HepG2 (cell line): Measurements from ENCODE around the gene DPM2. TPM values are rescaled to one million over a fixed set of nuclear protein-coding genes. Genes with fewer than 3 reads are reported as not detected.

Experiments
- ATAC-seq: fragments of 200-7000 bp; cut with Tn5 transposase; 3 replicates; pipeline ENCODE4 v1.9.1; 2020; ENCODE audit warnings: mild to moderate bottlenecking, moderate library complexity
- BruUV-seq: library from RNA; stranded (reverse); fragments of 400-500 nt; replicated peaks from 2 replicates; lab custom pipeline; 2021; lab: Mats Ljungman, UMichigan
- CTCF ChIA-PET: fragments of 300-600 bp; formaldehyde crosslinking; extraction: SDS; loops from one replicate; lab custom pipeline; 2021; ENCODE audit warnings: low total read pairs, inconsistent platforms, low intra/inter-chr PET ratio; lab: Yijun Ruan, JAX
- POLR2A ChIA-PET: fragments of 350-600 bp; sonication (Branson Sonifier 250); formaldehyde crosslinking; loops from one replicate; lab custom pipeline; 2020; ENCODE audit warnings: antibody characterized with exemption, inconsistent platforms; lab: Yijun Ruan, JAX
- DNase-seq: peaks from one replicate; pipeline ENCODE4 v3.0.0-alpha.2; 2015; ENCODE audit warnings: low spot score
- FAIRE-seq: peaks from 3 replicates; lab custom pipeline; 2011; peaks lifted over from hg19 to GRCh38; lab: Jason Lieb, UNC
- H2AFZ ChIP-seq: one replicate; pipeline ENCODE4 v1.6.1; 2011; ENCODE audit warnings: low read length, inconsistent platforms
- H3K27ac ChIP-seq: fragments of 300-600 bp; 3 replicates; pipeline ENCODE4 v1.8.0; 2011; ENCODE audit warnings: mixed run types, mild to moderate bottlenecking, mixed read lengths, low read length, inconsistent platforms; ENCODE audit not compliant: insufficient read depth; ENCODE audit errors: extremely low read length
- H3K27me3 ChIP-seq, 2 experiments: fragments of 200-600 bp in 1 of 2; 2 replicates in 1 of 2; 3 replicates in 1 of 2; pipeline versions ENCODE4 v1.6.0 to v1.8.0; 2011; ENCODE audit warnings: low read length in 2 of 2, mild to moderate bottlenecking in 2 of 2, moderate library complexity in 2 of 2, inconsistent platforms in 1 of 2; ENCODE audit not compliant: insufficient read depth in 2 of 2, control insufficient read depth in 1 of 2
- H3K36me3 ChIP-seq, 2 experiments: fragments of 200-600 bp in 1 of 2; replicated peaks in 1 of 2; 2 replicates in 1 of 2; 3 replicates in 1 of 2; pipeline versions ENCODE4 v1.5.1 to v1.8.0; 2011; ENCODE audit warnings: low read length in 2 of 2, inconsistent platforms in 1 of 2; ENCODE audit not compliant: insufficient read depth in 2 of 2, control insufficient read depth in 1 of 2
- H3K4me1 ChIP-seq: 2 replicates; pipeline ENCODE4 v1.5.1; 2012; ENCODE audit warnings: low read length, inconsistent platforms; ENCODE audit not compliant: insufficient read depth
- H3K4me2 ChIP-seq: 2 replicates; pipeline ENCODE4 v1.6.0; 2011; ENCODE audit warnings: low read depth, low read length, inconsistent platforms
- H3K4me3 ChIP-seq, 3 experiments: fragments of 200-600 bp in 1 of 3; sonication (generic), shearing (Covaris generic) in 1 of 3; replicated peaks in 1 of 3; 2 replicates each; pipeline ENCODE4 v1.5.1; 2011 to 2016; ENCODE audit warnings: low read length in 3 of 3, inconsistent platforms in 2 of 3, low read depth in 2 of 3, mild to moderate bottlenecking in 2 of 3, control low read depth in 1 of 3, mixed read lengths in 1 of 3; ENCODE audit not compliant: insufficient read depth in 1 of 3
- H3K79me2 ChIP-seq: one replicate; pipeline ENCODE4 v1.6.1; 2011; ENCODE audit warnings: low read length, inconsistent platforms; ENCODE audit not compliant: insufficient read depth
- H3K9ac ChIP-seq: 2 replicates; pipeline ENCODE4 v1.6.0; 2011; ENCODE audit warnings: mild to moderate bottlenecking, low read depth, low read length, inconsistent platforms; ENCODE audit not compliant: insufficient read depth
- H3K9me3 ChIP-seq: 2 replicates; pipeline ENCODE4 v1.5.1; 2012; ENCODE audit warnings: mild to moderate bottlenecking, low read length
- H4K20me1 ChIP-seq: 2 replicates; pipeline ENCODE4 v1.6.0; 2011; ENCODE audit warnings: inconsistent platforms, mild to moderate bottlenecking, low read length, moderate library complexity; ENCODE audit not compliant: insufficient read depth
- AHR ChIP-seq: IDR thresholded peaks from 2 replicates; pipeline ENCODE4 v1.6.1; 2018; ENCODE audit warnings: missing genetic modification reagents, missing compliant biosample characterization
- BRD4 ChIP-seq: sonication (generic); formaldehyde crosslinking; IDR thresholded peaks from 2 replicates; pipeline ENCODE4 v1.4.0; 2020; ENCODE audit warnings: missing genetic modification reagents
- EEA1 ChIP-seq: sonication (generic); formaldehyde crosslinking; IDR thresholded peaks from 2 replicates; pipeline ENCODE4 v1.5.1; 2020; ENCODE audit warnings: mild to moderate bottlenecking, missing genetic modification reagents, borderline replicate concordance
- FIP1L1 ChIP-seq: fragments of 200-400 bp; formaldehyde crosslinking; IDR thresholded peaks from 2 replicates; pipeline ENCODE4 v1.6.1; 2018; ENCODE audit warnings: low read depth, mild to moderate bottlenecking, low read length, moderate library complexity, borderline replicate concordance; ENCODE audit not compliant: insufficient read depth
- FOSL1 ChIP-seq: sonication (generic); formaldehyde crosslinking; IDR thresholded peaks from 2 replicates; pipeline ENCODE4 v1.9.0; 2021; ENCODE audit warnings: missing genetic modification reagents, borderline replicate concordance
- POGZ ChIP-seq: sonication (generic); formaldehyde crosslinking; IDR thresholded peaks from 2 replicates; pipeline ENCODE4 v1.4.0; 2020; ENCODE audit warnings: mild to moderate bottlenecking, missing genetic modification reagents
- POLR2AphosphoS5 ChIP-seq: IDR thresholded peaks from 2 replicates; pipeline ENCODE4 v1.6.1; 2012; ENCODE audit warnings: low read depth, low read length
- POLR2G ChIP-seq: fragments of 200-400 bp; formaldehyde crosslinking; IDR thresholded peaks from 2 replicates; pipeline ENCODE4 v1.6.1; 2018; ENCODE audit warnings: mild to moderate bottlenecking, low read depth, low read length, moderate library complexity
- REL ChIP-seq: sonication (generic); formaldehyde crosslinking; conservative IDR thresholded peaks from 2 replicates; pipeline ENCODE4 v1.8.0; 2022; ENCODE audit warnings: mild to moderate bottlenecking, missing genetic modification reagents, moderate library complexity
- SALL2 ChIP-seq: sonication (generic); formaldehyde crosslinking; IDR thresholded peaks from 2 replicates; pipeline ENCODE4 v1.8.1; 2023; ENCODE audit warnings: mild to moderate bottlenecking, missing genetic modification reagents, inconsistent platforms
- TEAD3 ChIP-seq: optimal IDR thresholded peaks from 2 replicates; pipeline ENCODE3; 2016; ENCODE audit warnings: borderline replicate concordance
- TRAFD1 ChIP-seq: sonication (generic); formaldehyde crosslinking; IDR thresholded peaks from 2 replicates; pipeline ENCODE4 v1.5.1; 2020; ENCODE audit warnings: missing genetic modification reagents, mild to moderate bottlenecking, borderline replicate concordance
- ZFP91 ChIP-seq: sonication (generic); formaldehyde crosslinking; IDR thresholded peaks from 2 replicates; pipeline ENCODE4 v1.9.0; 2022; ENCODE audit warnings: missing genetic modification reagents, mild to moderate bottlenecking, borderline replicate concordance
- ZNF768 ChIP-seq: sonication (generic); formaldehyde crosslinking; IDR thresholded peaks from 2 replicates; pipeline ENCODE4 v1.4.0; 2020; ENCODE audit warnings: missing genetic modification reagents
- ZNF883 ChIP-seq: sonication (generic); formaldehyde crosslinking; IDR thresholded peaks from 2 replicates; pipeline ENCODE4 v1.5.1; 2020; ENCODE audit warnings: mild to moderate bottlenecking, missing genetic modification reagents; ENCODE audit errors: not compliant biosample characterization
- WGBS: methylation state at CpG from one replicate; pipeline ENCODE4 v1.1.6; 2017; ENCODE audit warnings: low lambda C conversion rate; 5-methylcytosine and 5-hydroxymethylcytosine counted together
- in situ Hi-C: cut with HindIII; loops from 2 replicates; pipeline ENCODE4 v1.10.0; 2017; ENCODE audit warnings: low pct_unique_long_range_greater_than_20kb; ENCODE audit not compliant: extremely low pct_ligation_motif_present
- intact Hi-C: fragments of 100-400 bp; cut with micrococcal nuclease; formaldehyde crosslinking; loops from one replicate; pipeline ENCODE4 v1.10.0; 2022; ENCODE audit not compliant: unreplicated experiment
- polyA plus RNA-seq, 8 experiments: library from polyadenylated mRNA; depleted of rRNA in 3 of 8; stranded (reverse) in 7 of 8; unstranded in 1 of 8; fragments of >200 nt; fragmentation: Illumina TruSeq in 4 of 8; extraction: Trizol in 4 of 8; gene quantifications; 2 replicates each; pipeline versions ENCODE4 v1.2.1 to v1.2.3, GENCODE V29; 2011 to 2016; ENCODE audit warnings: low read depth in 4 of 8, missing spikeins in 1 of 8, mixed read lengths in 1 of 8; ENCODE audit not compliant: insufficient read depth in 1 of 8
- total RNA-seq, 5 experiments: library from RNA; depleted of rRNA; stranded (reverse); fragments of >200 nt; fragmentation: Illumina TruSeq; extraction: Trizol; gene quantifications; 2 replicates each; pipeline ENCODE4 v1.2.3, GENCODE V29; 2016; ENCODE audit warnings: low read depth in 1 of 5

Gene DPM2
- total and polyA plus RNA-seq, 2 of the 13 experiments (the other 11 are each of a cell fraction or from before 2014, with no cell fraction given) = 24.8 to 35.3 TPM

- TF ChIP-seq POLR2G = 0 out of 2 replicates have a peak, but pooled peaks have one; percentile 8
- no peak for TF ChIP-seq TEAD3
- TF ChIP-seq REL (CRISPR knock-in tag) = no peak
- TF ChIP-seq ZNF883 (CRISPR knock-in tag) = no peak
- TF ChIP-seq, all 625 proteins: peak for 1
- Histone ChIP-seq H3K36me3 (peaks cover 13 to 39% of the 10 kb centered on the region in 2 experiments; a peak in 4 of 5 replicates), H4K20me1 (peaks cover 7% of the 10 kb centered on the region), H3K4me2 (no peak overlapping the region), H3K4me3 (no peak overlapping the region), H3K27me3 (no peaks in the 10 kb centered on the region; a peak in 1 of 5 replicates), H3K4me1 (peaks cover 32% of the 10 kb centered on the region), H3K27ac (no peak overlapping the region), H3K9ac (no peak overlapping the region), H3K79me2 (peaks cover 20% of the 10 kb centered on the region), H2AFZ (no peak overlapping the region), H3K9me3 (no peaks in the 10 kb centered on the region)
- in situ Hi-C loops (no loop called here), intact Hi-C loops (loop anchor here (5.0 to 10.0 kb wide), 2 partner anchors 37 to 174 kb away; no protein-coding TSS in a partner anchor)
- 98% methylated on average over 4 of the region's 4 CpGs for WGBS
- ChIA-PET POLR2A (interaction anchor here (0.5 to 2.2 kb wide), 2 partner anchors 51 to 127 kb away, joined by 3 to 5 read pairs; partner anchors contain the start of genes NAIF1 and SLC25A25), CTCF (no interaction called here)
- FAIRE-seq (no peak), ATAC-seq (no peak), DNase-seq (no peak)
- BruUV-seq = no TSS peak
These were observed 2.9 kb upstream of the DPM2 start for GRCh38 chr9:127940593-127940992.

- Histone ChIP-seq H3K9me3 (no peaks in the 10 kb centered on the region), H3K27me3 (no peaks in the 10 kb centered on the region; a peak in 1 of 5 replicates), H3K4me3 (peak overlapping the region in 1 of 3 experiments; percentile 96; a peak in 1 of 6 replicates), H3K36me3 (peaks cover 8 to 18% of the 10 kb centered on the region in 2 experiments; a peak in 4 of 5 replicates), H3K9ac (0 out of 2 replicates have a peak overlapping the region, but pooled peaks have one; percentile 84), H3K4me2 (peak overlapping the region; percentile 99; the same call in 1 of the 2 replicates), H2AFZ (no peak overlapping the region), H3K27ac (no peak overlapping the region), H4K20me1 (peaks cover 4% of the 10 kb centered on the region), H3K4me1 (peaks cover 37% of the 10 kb centered on the region), H3K79me2 (peaks cover 22% of the 10 kb centered on the region)
- no peak for DNase-seq
- BruUV-seq = no TSS peak
- ChIA-PET CTCF (no interaction called here), POLR2A (no interaction called here)
- WGBS = 90% methylated on average over 23 of the region's 25 CpGs
- FAIRE-seq = no peak
- in situ Hi-C loops (loop anchor here (5.0 kb wide), 1 partner anchor 99 kb away; no protein-coding TSS in a partner anchor), intact Hi-C loops (no loop called here)
- no peak for ATAC-seq
- TF ChIP-seq TRAFD1 (CRISPR knock-in tag) (no peak), EEA1 (CRISPR knock-in tag) (no peak), SALL2 (no peak), BRD4 (CRISPR knock-in tag) (no peak), FOSL1 (CRISPR knock-in tag) (no peak), POGZ (CRISPR knock-in tag) (no peak), FIP1L1 (0 out of 2 replicates have a peak, but pooled peaks have one; percentile 72), ZNF768 (CRISPR knock-in tag) (peak; percentile 29; the same call in 1 of the 2 replicates), ZFP91 (CRISPR knock-in tag) (peak; percentile 50; the same call in 1 of the 2 replicates), POLR2AphosphoS5 (0 out of 2 replicates have a peak, but pooled peaks have one; percentile 18), AHR (CRISPR knock-in tag) (0 out of 2 replicates have a peak, but pooled peaks have one; percentile 2)
These were observed 640 bp upstream of the DPM2 start for GRCh38 chr9:127938298-127938690.
